K562 (cell line): Measurements from ENCODE around the gene NUBPL. TPM values are rescaled to one million over a fixed set of nuclear protein-coding genes. Genes with fewer than 3 reads are reported as not detected.
"Not testable (repeated sequence)": the region's sequence is repeated elsewhere in the genome, so short reads cannot be mapped to it uniquely, and the experiment has no call there.

Experiments
- ATAC-seq: fragments of 200-7000 bp; cut with Tn5 transposase; 3 replicates; pipeline ENCODE4 v1.9.1; 2020; ENCODE audit warnings: moderate library complexity
- BruUV-seq: library from RNA; stranded (reverse); fragments of 400-500 nt; replicated peaks from 2 replicates; lab custom pipeline; 2021; lab: Mats Ljungman, UMichigan
- CTCF ChIA-PET: fragments of 300-600 bp; formaldehyde crosslinking; extraction: SDS; loops from one replicate; lab custom pipeline; 2021; ENCODE audit warnings: low intra/inter-chr PET ratio; lab: Yijun Ruan, JAX
- POLR2A ChIA-PET: fragments of 300-600, 350-650 bp; sonication (Branson Sonifier 250); formaldehyde crosslinking; extraction: SDS; loops from one replicate; lab custom pipeline; 2021; ENCODE audit warnings: antibody characterized with exemption, inconsistent platforms; lab: Yijun Ruan, JAX
- DNase-seq, 4 experiments: peaks; one replicate each; pipeline versions ENCODE4 v3.0.0 to v3.0.0-alpha.2; 2011 to 2018; ENCODE audit warnings: low spot score in 3 of 4, mixed read lengths in 3 of 4; ENCODE audit errors: extremely low read depth in 1 of 4
- FAIRE-seq: peaks from 2 replicates; lab custom pipeline; 2011; peaks lifted over from hg19 to GRCh38; lab: Jason Lieb, UNC
- H2AFZ ChIP-seq: 2 replicates; pipeline ENCODE4 v1.6.0; 2011; ENCODE audit warnings: low read depth, low read length, control low read depth, inconsistent platforms
- H3K27ac ChIP-seq: fragments of 200-600 bp; 3 replicates; pipeline ENCODE4 v1.8.0; 2011; ENCODE audit warnings: low read depth, mild to moderate bottlenecking, control low read depth, inconsistent platforms, low read length, moderate library complexity, mixed read lengths; ENCODE audit errors: extremely low read depth
- H3K27me3 ChIP-seq, 2 experiments: fragments of 300-600 bp in 1 of 2; 2 replicates in 1 of 2; 3 replicates in 1 of 2; pipeline versions ENCODE4 v1.6.0 to v1.8.0; 2011; ENCODE audit warnings: inconsistent platforms in 2 of 2, low read length in 2 of 2, mild to moderate bottlenecking in 1 of 2, mixed read lengths in 1 of 2, moderate library complexity in 1 of 2; ENCODE audit not compliant: control insufficient read depth in 2 of 2, insufficient read depth in 2 of 2
- H3K36me3 ChIP-seq: fragments of 300-600 bp; 3 replicates; pipeline ENCODE4 v1.8.0; 2011; ENCODE audit warnings: mild to moderate bottlenecking, low read length, inconsistent platforms; ENCODE audit not compliant: control insufficient read depth, insufficient read depth
- H3K4me1 ChIP-seq, 2 experiments: fragments of 200-600 bp in 1 of 2; replicated peaks in 1 of 2; 2 replicates in 1 of 2; 3 replicates in 1 of 2; pipeline versions ENCODE4 v1.5.1 to v1.8.0; 2011; ENCODE audit warnings: inconsistent platforms in 2 of 2, low read length in 2 of 2, mild to moderate bottlenecking in 1 of 2, mixed read lengths in 1 of 2, moderate library complexity in 1 of 2; ENCODE audit not compliant: control insufficient read depth in 2 of 2, insufficient read depth in 2 of 2
- H3K4me2 ChIP-seq: 2 replicates; pipeline ENCODE4 v1.6.1; 2011; ENCODE audit warnings: low read length, control low read depth, inconsistent platforms, mixed read lengths; ENCODE audit not compliant: insufficient read depth
- H3K4me3 ChIP-seq: fragments of 200-600 bp; sonication (generic), shearing (Covaris generic); 2 replicates; pipeline ENCODE4 v1.5.1; 2016; ENCODE audit warnings: control low read depth, inconsistent platforms
- H3K79me2 ChIP-seq: fragments of 200-600 bp; 3 replicates; pipeline ENCODE4 v1.8.0; 2011; ENCODE audit warnings: low read length, inconsistent platforms; ENCODE audit not compliant: control insufficient read depth, insufficient read depth
- H3K9ac ChIP-seq, 2 experiments: 2 replicates each; pipeline versions ENCODE4 v1.6.0 to v1.6.1; 2011; ENCODE audit warnings: low read depth in 2 of 2, low read length in 2 of 2, control low read depth in 1 of 2, inconsistent platforms in 1 of 2, mild to moderate bottlenecking in 1 of 2, mixed read lengths in 1 of 2; ENCODE audit not compliant: insufficient read depth in 1 of 2
- H3K9me1 ChIP-seq: one replicate; pipeline ENCODE4 v1.6.0; 2011; ENCODE audit warnings: inconsistent platforms, mild to moderate bottlenecking, low read length, moderate library complexity; ENCODE audit not compliant: control insufficient read depth, insufficient read depth
- H3K9me3 ChIP-seq: replicated peaks from 2 replicates; pipeline ENCODE4 v1.5.1; 2011; ENCODE audit warnings: low read depth, low read length, inconsistent platforms; ENCODE audit not compliant: control insufficient read depth, insufficient read depth
- H4K20me1 ChIP-seq: replicated peaks from 2 replicates; pipeline ENCODE4 v1.6.1; 2011; ENCODE audit warnings: low read length, inconsistent platforms, mixed read lengths; ENCODE audit not compliant: control insufficient read depth, insufficient read depth
- ARID3B ChIP-seq: fragments of 250-450 bp; sonication (Bioruptor Pico); IDR thresholded peaks from 2 replicates; pipeline ENCODE4 v1.4.0; 2020; ENCODE audit warnings: borderline replicate concordance
- HNRNPH1 ChIP-seq: fragments of 200-400 bp; formaldehyde crosslinking; optimal IDR thresholded peaks from 2 replicates; pipeline ENCODE3; 2017; ENCODE audit warnings: low read depth, mild to moderate bottlenecking, low read length, moderate library complexity
- HNRNPUL1 ChIP-seq: fragments of 200-400 bp; formaldehyde crosslinking; IDR thresholded peaks from 2 replicates; pipeline ENCODE4 v1.6.1; 2017; ENCODE audit warnings: low read length
- ILK ChIP-seq: fragments of 450-650 bp; IDR thresholded peaks from 2 replicates; pipeline ENCODE4 v1.6.1; 2016; ENCODE audit warnings: missing genetic modification characterization, low read depth, mild to moderate bottlenecking, missing compliant biosample characterization, moderate library complexity, borderline replicate concordance
- WGBS: fragments of 100-300 bp; shearing (Covaris generic); methylation state at CpG from one replicate; pipeline ENCODE4 v1.1.6; 2016; ENCODE audit warnings: low coverage, mixed read lengths; ENCODE audit not compliant: insufficient coverage; ENCODE audit errors: missing lambda C conversion rate; 5-methylcytosine and 5-hydroxymethylcytosine counted together
- in situ Hi-C: fragments of 300-500 bp; cut with MboI; formaldehyde crosslinking; loops from 4 replicates; pipeline ENCODE4 v1.15.0; 2018; ENCODE audit warnings: inconsistent platforms, mixed read lengths
- intact Hi-C: fragments of 100-400 bp; cut with micrococcal nuclease; formaldehyde crosslinking; loops from 2 replicates; pipeline ENCODE4 v1.14.2; 2022
- polyA plus RNA-seq, 8 experiments: library from polyadenylated mRNA; depleted of rRNA in 4 of 8; stranded (reverse) in 5 of 8; unstranded in 3 of 8; fragments of >200 nt; fragmentation: Nextera tagmentation in 2 of 8; fragmentation: Illumina TruSeq in 1 of 8; extraction: Ambion mirVana in 2 of 8; extraction: Trizol in 1 of 8; gene quantifications; 2 replicates each; pipeline versions ENCODE4 v1.2.1 to v1.2.3, GENCODE V29; 2011 to 2014; ENCODE audit warnings: inconsistent platforms in 1 of 8, missing spikeins in 1 of 8
- total RNA-seq, 7 experiments: library from RNA; depleted of rRNA in 6 of 7; stranded (reverse); fragments of >200 nt in 6 of 7; fragmentation: Illumina TruSeq in 2 of 7; extraction: Trizol in 2 of 7; gene quantifications; 2 replicates each; pipeline versions ENCODE4 v1.2.1 to v1.2.3, GENCODE V29; 2011 to 2021; ENCODE audit warnings: low replicate concordance in 1 of 7
- TF ChIP-seq, protein P1 (sequence below): IDR thresholded peaks from 2 replicates; pipeline ENCODE4 v1.6.1; 2011; ENCODE audit not compliant: insufficient read length; ENCODE audit errors: extremely low read depth

Gene NUBPL
- total and polyA plus RNA-seq, 9 of the 15 experiments (the other 6 are each of a cell fraction or from before 2014, with no cell fraction given) = 3.2 to 8.7 (median 6.1) TPM

DNA sequence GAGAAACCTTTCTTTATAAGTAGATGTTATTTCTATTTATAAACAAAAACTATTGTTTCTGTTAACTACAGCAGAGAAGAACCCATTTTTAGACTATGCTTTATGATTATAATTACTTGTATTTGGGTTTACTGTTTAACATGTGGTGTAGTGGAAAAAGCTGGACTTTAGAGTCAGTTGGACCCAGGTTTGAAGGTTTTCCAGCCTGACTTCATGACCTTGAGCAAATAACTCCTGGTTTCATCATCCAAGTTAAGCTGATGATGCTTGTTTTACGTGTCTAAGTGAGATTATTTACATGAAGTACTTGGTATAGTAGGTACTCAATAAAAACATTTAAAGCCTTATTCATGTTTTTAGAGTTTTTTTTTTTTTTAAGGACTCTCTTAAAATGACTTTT, 294.1 kb downstream of the NUBPL start (continued):
- TF ChIP-seq ARID3B (CRISPR knock-in tag) (no peak), HNRNPUL1 (no peak), ILK (tag) (no peak), HNRNPH1 (no peak)
- TF ChIP-seq, protein P1, sequence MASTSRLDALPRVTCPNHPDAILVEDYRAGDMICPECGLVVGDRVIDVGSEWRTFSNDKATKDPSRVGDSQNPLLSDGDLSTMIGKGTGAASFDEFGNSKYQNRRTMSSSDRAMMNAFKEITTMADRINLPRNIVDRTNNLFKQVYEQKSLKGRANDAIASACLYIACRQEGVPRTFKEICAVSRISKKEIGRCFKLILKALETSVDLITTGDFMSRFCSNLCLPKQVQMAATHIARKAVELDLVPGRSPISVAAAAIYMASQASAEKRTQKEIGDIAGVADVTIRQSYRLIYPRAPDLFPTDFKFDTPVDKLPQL = no peak

DNA sequence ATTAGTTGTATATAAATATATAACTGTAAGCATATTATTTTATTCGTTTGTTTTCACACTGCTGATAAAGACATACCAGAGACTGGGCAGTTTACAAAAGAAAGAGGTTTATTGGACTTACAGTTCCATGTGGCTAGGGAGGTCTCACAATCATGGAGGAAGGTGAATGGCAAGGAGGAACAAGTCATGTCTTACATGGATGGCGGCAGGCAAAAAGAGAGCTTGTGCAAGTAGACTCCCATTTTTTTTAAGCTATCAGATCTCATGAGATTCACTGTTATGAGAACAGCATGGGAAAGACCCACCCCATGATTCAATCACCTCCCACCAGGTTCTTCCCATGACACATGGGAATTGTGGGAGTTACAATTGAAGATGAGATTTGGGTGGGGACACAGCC, 294.8 kb downstream of the NUBPL start:
- H3K9me1 ChIP-seq, ATAC-seq, DNase-seq, H3K9ac ChIP-seq, H3K27ac ChIP-seq, H3K27me3 ChIP-seq, H3K9me3 ChIP-seq, intact Hi-C loops, H3K79me2 ChIP-seq, H3K4me2 ChIP-seq, H3K4me1 ChIP-seq, BruUV-seq, H4K20me1 ChIP-seq, CTCF ChIA-PET, H3K4me3 ChIP-seq, POLR2A ChIA-PET, H3K36me3 ChIP-seq, in situ Hi-C loops, H2AFZ ChIP-seq, FAIRE-seq: not testable (repeated sequence)
- 41% methylated on average over 2 of the region's 2 CpGs for WGBS
